NCI-H2107 treated with DMSO at 0.1 percent for 48 hours (cell line): Measurements from ENCODE around the gene NCL.

Experiments
- DNase-seq: peaks from one replicate; lab custom pipeline; 2025; ENCODE audit not compliant: unreplicated experiment; lab: John Stamatoyannopoulos, UW

The NCL gene

GRCh38 chr2:231463698-231464575 lies at the start of gene NCL:
Gene NCL, minus strand, starts transcription at chr2:231464484. Its CDS starts 131 bp downstream, at chr2:231464353.
- peak; percentile 52 for DNase-seq

GRCh38 chr2:231513746-231514224 lies 49.5 kb upstream of the NCL start:
- DNase-seq, result no peak

GRCh38 chr2:231512222-231512621 lies 47.9 kb upstream of the NCL start:
- no peak for DNase-seq

- no peak for DNase-seq
These were observed 39.5 kb upstream of the NCL start for GRCh38 chr2:231503766-231504165.

GRCh38 chr2:231502596-231502995 lies 38.3 kb upstream of the NCL start:
- DNase-seq, result no peak

- no peak for DNase-seq
These were observed 33.4 kb upstream of the NCL start for GRCh38 chr2:231497651-231498050.

- no peak for DNase-seq
These were observed 30.4 kb upstream of the NCL start for GRCh38 chr2:231494669-231495068.

- no peak for DNase-seq
These were observed 26.5 kb upstream of the NCL start for GRCh38 chr2:231490801-231491200.

- DNase-seq, result no peak
These were observed 25.7 kb upstream of the NCL start for GRCh38 chr2:231489990-231490389.

- no peak for DNase-seq
These were observed 24.0 kb upstream of the NCL start for GRCh38 chr2:231488331-231488730.

- no peak for DNase-seq
These were observed 22.7 kb upstream of the NCL start for GRCh38 chr2:231486851-231487596.

- no peak for DNase-seq
These were observed 19.4 kb upstream of the NCL start for GRCh38 chr2:231483398-231484329.

GRCh38 chr2:231482806-231483391 lies 18.6 kb upstream of the NCL start:
- no peak for DNase-seq

- DNase-seq, result no peak
These were observed 16.5 kb upstream of the NCL start for GRCh38 chr2:231480781-231481180.

GRCh38 chr2:231479455-231479854 lies 15.2 kb upstream of the NCL start:
- no peak for DNase-seq

- no peak for DNase-seq
These were observed 12.6 kb upstream of the NCL start for GRCh38 chr2:231476920-231477319.

- no peak for DNase-seq
These were observed 11.7 kb upstream of the NCL start for GRCh38 chr2:231475965-231476364.

GRCh38 chr2:231472816-231473215 lies 8.5 kb upstream of the NCL start:
- no peak for DNase-seq

GRCh38 chr2:231470246-231470900 lies 6.1 kb upstream of the NCL start:
- no peak for DNase-seq

- no peak for DNase-seq
These were observed 5.3 kb upstream of the NCL start for GRCh38 chr2:231469583-231469950.
